ENCODE measurements around the gene ZNF621.

DNA sequence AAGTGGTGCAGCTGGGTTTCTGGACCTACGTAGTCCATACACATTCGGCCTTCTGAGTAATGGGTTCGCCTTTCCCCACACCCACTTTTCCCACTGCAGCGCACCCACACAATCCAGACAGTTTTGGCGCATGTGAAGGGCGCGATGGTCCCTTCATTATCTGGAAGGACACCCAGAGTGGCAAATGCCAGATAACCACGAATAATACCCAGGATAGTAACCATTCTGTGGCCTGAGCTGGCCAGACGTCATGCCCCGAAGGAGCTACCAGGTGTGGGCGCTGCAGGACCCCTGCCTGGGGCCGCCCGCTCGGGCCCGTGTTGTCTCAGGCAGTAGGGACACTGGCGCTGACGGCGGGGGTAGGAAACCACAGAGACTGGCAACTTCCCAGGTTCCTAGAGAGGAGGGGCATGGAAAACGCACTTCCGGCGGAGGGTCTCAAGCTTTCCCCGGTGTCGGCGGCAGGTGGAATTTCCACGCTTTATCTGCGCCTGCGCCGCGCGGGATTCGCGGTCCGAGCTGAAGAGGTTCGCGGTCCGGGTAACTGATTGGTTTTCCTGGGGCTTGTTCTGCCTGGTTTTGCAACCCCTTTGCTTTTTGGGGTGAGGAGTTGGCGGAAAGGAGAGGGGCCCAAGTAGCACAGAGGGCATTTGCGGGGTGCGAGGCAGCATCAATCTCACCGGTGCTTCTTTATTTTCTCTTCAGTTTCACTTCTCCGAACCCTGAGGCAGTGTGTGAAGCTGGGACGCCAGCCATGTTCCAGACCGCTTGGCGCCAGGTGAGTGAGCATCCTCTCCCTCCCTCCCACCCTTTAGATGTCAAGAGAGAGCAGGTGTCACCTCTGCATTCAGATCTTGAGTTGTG is 18.9 kb upstream of the ZNF621 start, which contains the start of gene ZNF620:
- TF ChIP-seq, protein P1, sequence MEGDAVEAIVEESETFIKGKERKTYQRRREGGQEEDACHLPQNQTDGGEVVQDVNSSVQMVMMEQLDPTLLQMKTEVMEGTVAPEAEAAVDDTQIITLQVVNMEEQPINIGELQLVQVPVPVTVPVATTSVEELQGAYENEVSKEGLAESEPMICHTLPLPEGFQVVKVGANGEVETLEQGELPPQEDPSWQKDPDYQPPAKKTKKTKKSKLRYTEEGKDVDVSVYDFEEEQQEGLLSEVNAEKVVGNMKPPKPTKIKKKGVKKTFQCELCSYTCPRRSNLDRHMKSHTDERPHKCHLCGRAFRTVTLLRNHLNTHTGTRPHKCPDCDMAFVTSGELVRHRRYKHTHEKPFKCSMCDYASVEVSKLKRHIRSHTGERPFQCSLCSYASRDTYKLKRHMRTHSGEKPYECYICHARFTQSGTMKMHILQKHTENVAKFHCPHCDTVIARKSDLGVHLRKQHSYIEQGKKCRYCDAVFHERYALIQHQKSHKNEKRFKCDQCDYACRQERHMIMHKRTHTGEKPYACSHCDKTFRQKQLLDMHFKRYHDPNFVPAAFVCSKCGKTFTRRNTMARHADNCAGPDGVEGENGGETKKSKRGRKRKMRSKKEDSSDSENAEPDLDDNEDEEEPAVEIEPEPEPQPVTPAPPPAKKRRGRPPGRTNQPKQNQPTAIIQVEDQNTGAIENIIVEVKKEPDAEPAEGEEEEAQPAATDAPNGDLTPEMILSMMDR (IDR thresholded peaks at IDR 0.05): no peak
- TF ChIP-seq, protein P2, sequence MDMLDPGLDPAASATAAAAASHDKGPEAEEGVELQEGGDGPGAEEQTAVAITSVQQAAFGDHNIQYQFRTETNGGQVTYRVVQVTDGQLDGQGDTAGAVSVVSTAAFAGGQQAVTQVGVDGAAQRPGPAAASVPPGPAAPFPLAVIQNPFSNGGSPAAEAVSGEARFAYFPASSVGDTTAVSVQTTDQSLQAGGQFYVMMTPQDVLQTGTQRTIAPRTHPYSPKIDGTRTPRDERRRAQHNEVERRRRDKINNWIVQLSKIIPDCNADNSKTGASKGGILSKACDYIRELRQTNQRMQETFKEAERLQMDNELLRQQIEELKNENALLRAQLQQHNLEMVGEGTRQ (IDR thresholded peaks at IDR 0.05): no peak
- 0 out of 3 replicates have a peak, but pooled peaks have one; percentile 21 for TF ChIP-seq SMC3 (IDR thresholded peaks at IDR 0.05)
- TF ChIP-seq POLR2A (IDR thresholded peaks at IDR 0.05; ENCODE audit: low read length): peak; percentile 32; the same call in 1 of the 2 replicates
- TF ChIP-seq, protein P3, sequence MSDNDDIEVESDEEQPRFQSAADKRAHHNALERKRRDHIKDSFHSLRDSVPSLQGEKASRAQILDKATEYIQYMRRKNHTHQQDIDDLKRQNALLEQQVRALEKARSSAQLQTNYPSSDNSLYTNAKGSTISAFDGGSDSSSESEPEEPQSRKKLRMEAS (IDR thresholded peaks at IDR 0.05): peak; percentile 71
- TF ChIP-seq, protein P4, sequence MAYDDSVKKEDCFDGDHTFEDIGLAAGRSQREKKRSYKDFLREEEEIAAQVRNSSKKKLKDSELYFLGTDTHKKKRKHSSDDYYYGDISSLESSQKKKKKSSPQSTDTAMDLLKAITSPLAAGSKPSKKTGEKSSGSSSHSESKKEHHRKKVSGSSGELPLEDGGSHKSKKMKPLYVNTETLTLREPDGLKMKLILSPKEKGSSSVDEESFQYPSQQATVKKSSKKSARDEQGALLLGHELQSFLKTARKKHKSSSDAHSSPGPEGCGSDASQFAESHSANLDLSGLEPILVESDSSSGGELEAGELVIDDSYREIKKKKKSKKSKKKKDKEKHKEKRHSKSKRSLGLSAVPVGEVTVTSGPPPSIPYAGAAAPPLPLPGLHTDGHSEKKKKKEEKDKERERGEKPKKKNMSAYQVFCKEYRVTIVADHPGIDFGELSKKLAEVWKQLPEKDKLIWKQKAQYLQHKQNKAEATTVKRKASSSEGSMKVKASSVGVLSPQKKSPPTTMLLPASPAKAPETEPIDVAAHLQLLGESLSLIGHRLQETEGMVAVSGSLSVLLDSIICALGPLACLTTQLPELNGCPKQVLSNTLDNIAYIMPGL (CRISPR knock-in tag; IDR thresholded peaks at IDR 0.05; ENCODE audit: borderline replicate concordance): no peak
- TF ChIP-seq BHLHE40 (IDR thresholded peaks at IDR 0.05; ENCODE audit: low read depth, low read length): no peak
- no peak for TF ChIP-seq RAD21 (conservative IDR thresholded peaks at IDR 0.05 in 1 of 2, IDR thresholded peaks at IDR 0.05 in 1 of 2)
- TF ChIP-seq, protein P5, sequence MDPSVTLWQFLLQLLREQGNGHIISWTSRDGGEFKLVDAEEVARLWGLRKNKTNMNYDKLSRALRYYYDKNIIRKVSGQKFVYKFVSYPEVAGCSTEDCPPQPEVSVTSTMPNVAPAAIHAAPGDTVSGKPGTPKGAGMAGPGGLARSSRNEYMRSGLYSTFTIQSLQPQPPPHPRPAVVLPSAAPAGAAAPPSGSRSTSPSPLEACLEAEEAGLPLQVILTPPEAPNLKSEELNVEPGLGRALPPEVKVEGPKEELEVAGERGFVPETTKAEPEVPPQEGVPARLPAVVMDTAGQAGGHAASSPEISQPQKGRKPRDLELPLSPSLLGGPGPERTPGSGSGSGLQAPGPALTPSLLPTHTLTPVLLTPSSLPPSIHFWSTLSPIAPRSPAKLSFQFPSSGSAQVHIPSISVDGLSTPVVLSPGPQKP (IDR thresholded peaks at IDR 0.05; ENCODE audit: low read depth, low read length): no peak
- TF ChIP-seq HEYL (CRISPR knock-in tag; IDR thresholded peaks at IDR 0.05): no peak
- no peak; the same call in 1 of the 2 replicates for TF ChIP-seq PHF8 (IDR thresholded peaks at IDR 0.05; ENCODE audit: borderline replicate concordance, low read depth)
- TF ChIP-seq CBX8 (IDR thresholded peaks at IDR 0.05): no peak
- no peak for TF ChIP-seq JUNB (IDR thresholded peaks at IDR 0.05)
